Measurements from ENCODE around the gene STK35. TPM values are rescaled to one million over a fixed set of nuclear protein-coding genes. Genes with fewer than 3 reads are reported as not detected.

The STK35 gene
- total and polyA plus RNA-seq, 2 donors (not counting 3 experiments of a cell fraction or from before 2014, with no cell fraction given): 10.2 to 17.5 TPM

DNA sequence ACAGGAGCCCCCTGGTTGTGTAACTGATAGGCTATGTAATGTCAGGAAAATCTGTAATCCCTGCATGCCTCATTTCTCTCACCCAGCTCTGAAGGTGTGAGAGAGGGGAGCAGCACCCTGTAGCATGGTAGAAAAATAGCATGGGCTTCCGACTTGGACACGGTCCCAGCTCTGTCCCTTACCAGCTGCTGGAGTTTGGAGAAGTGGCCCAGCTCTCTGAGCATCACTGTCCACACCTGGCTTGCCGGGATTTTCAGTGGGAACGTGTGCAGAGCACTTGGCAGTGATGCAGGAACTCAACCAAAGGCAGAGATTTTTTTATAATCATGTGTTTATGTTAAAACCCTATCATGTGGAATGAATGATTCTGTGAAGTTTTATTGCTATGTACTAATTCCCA, 34.6 kb downstream of the STK35 start:
- Histone ChIP-seq H3K79me2 (ENCODE audit: control insufficient read depth, insufficient read depth, low read length) (peaks cover 42% of the 10 kb centered on the region), H3K4me1 (ENCODE audit: control insufficient read depth, extremely low read depth, insufficient read depth, low read length) (no peaks in the 10 kb centered on the region), H3K27ac (ENCODE audit: insufficient read depth, low read depth, low read length) (no peak overlapping the region), H3K9me1 (replicated peaks; ENCODE audit: control insufficient read depth, extremely low read depth, insufficient read depth, low read length) (no peaks in the 10 kb centered on the region), H3K27me3 (ENCODE audit: control insufficient read depth in 2 of 2, insufficient read depth in 2 of 2, low read length in 2 of 2) (no peaks in the 10 kb centered on the region), H3K9ac (replicated peaks; ENCODE audit: extremely low read depth, insufficient read depth, low read length) (no peak overlapping the region), H3K9me3 (replicated peaks; ENCODE audit: control insufficient read depth, insufficient read depth, low read length) (no peaks in the 10 kb centered on the region), H3K4me2 (ENCODE audit: insufficient read depth, low read length) (no peak overlapping the region), H2AFZ (ENCODE audit: low read depth, low read length) (no peak overlapping the region), H3K36me3 (ENCODE audit: control insufficient read depth in 2 of 2, extremely low read depth in 1 of 2, insufficient read depth in 2 of 2, low read length in 2 of 2) (no peaks in the 10 kb centered on the region), H4K20me1 (replicated peaks; ENCODE audit: control insufficient read depth, extremely low read depth, insufficient read depth, low read length) (no peaks in the 10 kb centered on the region), H3K4me3 (replicated peaks in 1 of 3; ENCODE audit: insufficient read depth in 1 of 3, low read depth in 1 of 3, low read length in 3 of 3) (no peak overlapping the region)
- CTCF ChIA-PET: interaction anchor here (0.6 to 1.4 kb wide), 3 partner anchors 15 to 36 kb away, joined by 3 read pairs; no protein-coding TSS in a partner anchor
- dilution Hi-C loops (cut with MboI; ENCODE audit: extremely low pct_ligation_motif_present, low sequenced_read_pairs): no loop called here
- DNase-seq (ENCODE audit: low read depth, low spot score) (no peak), FAIRE-seq (no peak)
- POLR2A ChIA-PET: no interaction called here
- intact Hi-C loops (cut with micrococcal nuclease): no loop called here
- BruUV-seq (replicated peaks): no TSS peak
- TF ChIP-seq FOS (IDR thresholded peaks at IDR 0.05; ENCODE audit: borderline replicate concordance, insufficient read depth, low read length) (no peak), JUN (IDR thresholded peaks at IDR 0.05; ENCODE audit: borderline replicate concordance, insufficient read depth, insufficient read length, low read depth) (no peak), MYC (IDR thresholded peaks at IDR 0.05; ENCODE audit: low read depth, low read length) (no peak), EZH2 (IDR thresholded peaks at IDR 0.05; ENCODE audit: borderline replicate concordance, low read depth, low read length, severe bottlenecking) (no peak), POLR2A (IDR thresholded peaks at IDR 0.05; ENCODE audit: low read depth, low read length) (no peak), GATA2 (IDR thresholded peaks at IDR 0.05; ENCODE audit: insufficient read depth, insufficient read length, low read depth, low read length) (no peak), POLR2AphosphoS5 (IDR thresholded peaks at IDR 0.05; ENCODE audit: insufficient read depth, low read depth, low read length) (no peak)
- TF ChIP-seq, protein P1, sequence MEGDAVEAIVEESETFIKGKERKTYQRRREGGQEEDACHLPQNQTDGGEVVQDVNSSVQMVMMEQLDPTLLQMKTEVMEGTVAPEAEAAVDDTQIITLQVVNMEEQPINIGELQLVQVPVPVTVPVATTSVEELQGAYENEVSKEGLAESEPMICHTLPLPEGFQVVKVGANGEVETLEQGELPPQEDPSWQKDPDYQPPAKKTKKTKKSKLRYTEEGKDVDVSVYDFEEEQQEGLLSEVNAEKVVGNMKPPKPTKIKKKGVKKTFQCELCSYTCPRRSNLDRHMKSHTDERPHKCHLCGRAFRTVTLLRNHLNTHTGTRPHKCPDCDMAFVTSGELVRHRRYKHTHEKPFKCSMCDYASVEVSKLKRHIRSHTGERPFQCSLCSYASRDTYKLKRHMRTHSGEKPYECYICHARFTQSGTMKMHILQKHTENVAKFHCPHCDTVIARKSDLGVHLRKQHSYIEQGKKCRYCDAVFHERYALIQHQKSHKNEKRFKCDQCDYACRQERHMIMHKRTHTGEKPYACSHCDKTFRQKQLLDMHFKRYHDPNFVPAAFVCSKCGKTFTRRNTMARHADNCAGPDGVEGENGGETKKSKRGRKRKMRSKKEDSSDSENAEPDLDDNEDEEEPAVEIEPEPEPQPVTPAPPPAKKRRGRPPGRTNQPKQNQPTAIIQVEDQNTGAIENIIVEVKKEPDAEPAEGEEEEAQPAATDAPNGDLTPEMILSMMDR (IDR thresholded peaks at IDR 0.05; ENCODE audit: extremely low read depth in 1 of 2, insufficient read depth in 1 of 2, low read depth in 1 of 2, low read length in 2 of 2): no peak
- TF ChIP-seq, protein P2, sequence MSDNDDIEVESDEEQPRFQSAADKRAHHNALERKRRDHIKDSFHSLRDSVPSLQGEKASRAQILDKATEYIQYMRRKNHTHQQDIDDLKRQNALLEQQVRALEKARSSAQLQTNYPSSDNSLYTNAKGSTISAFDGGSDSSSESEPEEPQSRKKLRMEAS (IDR thresholded peaks at IDR 0.05; ENCODE audit: insufficient read depth, insufficient read length): no peak

Measured in endothelial cell of umbilical vein (primary cell).